Gastroesophageal sphincter (tissue), 3 donors: Measurements from ENCODE around the gene CCDC40.

Source experiments
- EP300 ChIP-seq: sonication (generic); formaldehyde crosslinking; IDR thresholded peaks from one replicate; pipeline ENCODE4 v1.6.1; 2017; ENCODE audit warnings: antibody characterized with exemption, mild to moderate bottlenecking
- POLR2A ChIP-seq, 2 donors: fragments of 450-650 bp; IDR thresholded peaks; one replicate each; pipeline ENCODE4 v1.6.1; 2017; ENCODE audit warnings: antibody characterized with exemption in 2 of 2, mild to moderate bottlenecking in 2 of 2, moderate library complexity in 1 of 2
- POLR2AphosphoS5 ChIP-seq: sonication (generic); formaldehyde crosslinking; IDR thresholded peaks from one replicate; pipeline ENCODE4 v1.6.1; 2017; ENCODE audit warnings: antibody characterized with exemption
- TF ChIP-seq, protein P1 (sequence below), 4 experiments: fragments of 200-600 bp in 2 of 4; fragments of 450-650 bp in 2 of 4; sonication (generic) in 1 of 4; IDR thresholded peaks; one replicate each; pipeline ENCODE4 v1.5.1; 2017 to 2019; ENCODE audit warnings: antibody characterized with exemption in 4 of 4, mild to moderate bottlenecking in 2 of 4, moderate library complexity in 2 of 4

DNA sequence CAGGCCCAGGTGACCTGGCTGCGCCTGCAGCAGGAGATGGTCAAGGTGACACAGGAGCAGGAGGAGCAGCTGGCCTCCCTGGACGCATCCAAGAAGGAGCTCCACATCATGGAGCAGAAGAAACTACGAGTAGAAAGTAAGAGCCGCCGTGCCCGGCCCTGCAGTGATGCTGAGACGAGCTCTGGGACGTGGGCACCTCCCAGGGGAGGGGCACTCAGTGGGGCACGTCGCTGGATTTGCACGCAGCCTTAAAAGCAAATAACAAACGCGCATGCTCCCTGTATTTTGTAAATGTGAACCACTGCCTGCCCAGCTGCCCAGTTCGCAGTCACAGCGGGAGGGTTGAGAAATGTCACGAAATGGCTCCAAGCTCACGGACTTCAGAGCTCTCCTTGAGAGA, 49.6 kb downstream of the CCDC40 start:
- TF ChIP-seq, protein P1, sequence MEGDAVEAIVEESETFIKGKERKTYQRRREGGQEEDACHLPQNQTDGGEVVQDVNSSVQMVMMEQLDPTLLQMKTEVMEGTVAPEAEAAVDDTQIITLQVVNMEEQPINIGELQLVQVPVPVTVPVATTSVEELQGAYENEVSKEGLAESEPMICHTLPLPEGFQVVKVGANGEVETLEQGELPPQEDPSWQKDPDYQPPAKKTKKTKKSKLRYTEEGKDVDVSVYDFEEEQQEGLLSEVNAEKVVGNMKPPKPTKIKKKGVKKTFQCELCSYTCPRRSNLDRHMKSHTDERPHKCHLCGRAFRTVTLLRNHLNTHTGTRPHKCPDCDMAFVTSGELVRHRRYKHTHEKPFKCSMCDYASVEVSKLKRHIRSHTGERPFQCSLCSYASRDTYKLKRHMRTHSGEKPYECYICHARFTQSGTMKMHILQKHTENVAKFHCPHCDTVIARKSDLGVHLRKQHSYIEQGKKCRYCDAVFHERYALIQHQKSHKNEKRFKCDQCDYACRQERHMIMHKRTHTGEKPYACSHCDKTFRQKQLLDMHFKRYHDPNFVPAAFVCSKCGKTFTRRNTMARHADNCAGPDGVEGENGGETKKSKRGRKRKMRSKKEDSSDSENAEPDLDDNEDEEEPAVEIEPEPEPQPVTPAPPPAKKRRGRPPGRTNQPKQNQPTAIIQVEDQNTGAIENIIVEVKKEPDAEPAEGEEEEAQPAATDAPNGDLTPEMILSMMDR (IDR thresholded peaks at IDR 0.05), result no peak
- TF ChIP-seq POLR2AphosphoS5, result no peak
- TF ChIP-seq POLR2A (IDR thresholded peaks at IDR 0.05), result no peak
- no peak for TF ChIP-seq EP300
